A673 (cell line): ENCODE results near the gene SLC25A1. TPM values are rescaled to one million over a fixed set of nuclear protein-coding genes. Genes with fewer than 3 reads are reported as not detected.

Source experiments
- BruUV-seq: library from RNA; stranded (reverse); fragments of 400-500 nt; replicated peaks from 2 replicates; lab custom pipeline; 2021; lab: Mats Ljungman, UMichigan
- CTCF ChIA-PET: fragments of 300-600 bp; sonication (Branson Sonifier 250); formaldehyde crosslinking; loops from one replicate; lab custom pipeline; 2022; ENCODE audit warnings: antibody characterized with exemption; lab: Charles Lee
- POLR2A ChIA-PET: fragments of 300-600 bp; sonication (Branson Sonifier 250); formaldehyde crosslinking; loops from one replicate; lab custom pipeline; 2022; ENCODE audit warnings: antibody characterized with exemption; ENCODE audit not compliant: low non-redundant PET; lab: Charles Lee
- DNase-seq: peaks from one replicate; pipeline ENCODE4 v3.0.0-alpha.2; 2015; ENCODE audit warnings: low spot score
- H3K27ac ChIP-seq: fragments of 200-600 bp; sonication (generic); 2 replicates; pipeline ENCODE4 v1.5.1; 2016; ENCODE audit warnings: mixed run types, low read depth, mild to moderate bottlenecking, mixed read lengths, antibody characterized with exemption, low read length; ENCODE audit not compliant: poor library complexity, severe bottlenecking
- H3K27me3 ChIP-seq: fragments of 200-600 bp; sonication (generic); replicated peaks from 2 replicates; pipeline ENCODE4 v1.6.1; 2017; ENCODE audit warnings: mixed run types, low read depth, mild to moderate bottlenecking, mixed read lengths, antibody characterized with exemption, low read length; ENCODE audit not compliant: insufficient read depth, poor library complexity
- H3K36me3 ChIP-seq: fragments of 200-600 bp; sonication (generic); 2 replicates; pipeline ENCODE4 v1.6.1; 2016; ENCODE audit warnings: mixed run types, mild to moderate bottlenecking, mixed read lengths, antibody characterized with exemption, low read length; ENCODE audit not compliant: insufficient read depth, poor library complexity, severe bottlenecking
- H3K4me1 ChIP-seq: fragments of 200-600 bp; sonication (generic); 2 replicates; pipeline ENCODE4 v1.6.1; 2017; ENCODE audit warnings: mixed run types, mild to moderate bottlenecking, mixed read lengths, antibody characterized with exemption, low read length; ENCODE audit not compliant: insufficient read depth, poor library complexity, severe bottlenecking
- H3K4me3 ChIP-seq: fragments of 200-600 bp; sonication (generic); 2 replicates; pipeline ENCODE4 v1.5.1; 2016; ENCODE audit warnings: low read depth, mixed run types, mild to moderate bottlenecking, mixed read lengths, low read length; ENCODE audit not compliant: poor library complexity, severe bottlenecking
- H3K9me3 ChIP-seq: fragments of 200-600 bp; sonication (generic); 2 replicates; pipeline ENCODE4 v1.6.1; 2016; ENCODE audit warnings: mixed run types, low read depth, mild to moderate bottlenecking, mixed read lengths, antibody characterized with exemption, low read length; ENCODE audit not compliant: poor library complexity, severe bottlenecking
- CTCF ChIP-seq: fragments of 300-800, 200-600 bp; sonication (generic); conservative IDR thresholded peaks from 2 replicates; pipeline ENCODE4 v1.5.1; 2017; ENCODE audit warnings: low read depth, mild to moderate bottlenecking, antibody characterized with exemption, low read length, moderate library complexity, mixed read lengths
- EZH2 ChIP-seq: fragments of 200-600 bp; sonication (generic); IDR thresholded peaks from 2 replicates; pipeline ENCODE4 v1.6.1; 2017; ENCODE audit warnings: borderline replicate concordance, low read depth, mild to moderate bottlenecking, mixed read lengths, antibody characterized with exemption, low read length; ENCODE audit not compliant: poor library complexity, severe bottlenecking
- intact Hi-C: fragments of 100-400 bp; cut with micrococcal nuclease; formaldehyde crosslinking; loops from one replicate; pipeline ENCODE4 v1.10.0; 2022; ENCODE audit not compliant: unreplicated experiment
- total RNA-seq: library from RNA; stranded (reverse); gene quantifications from 2 replicates; pipeline ENCODE4 v1.2.3, GENCODE V29; 2021

SLC25A1 gene
- total RNA-seq, 1 experiment from 2014 or later, result 91.0 TPM

GRCh38 chr22:19133561-19133960 is 45.0 kb downstream of the SLC25A1 start:
- Histone ChIP-seq H3K27me3 (no peaks in the 10 kb centered on the region), H3K36me3 (peaks cover 3% of the 10 kb centered on the region), H3K4me3 (no peak overlapping the region), H3K27ac (no peak overlapping the region), H3K9me3 (no peaks in the 10 kb centered on the region), H3K4me1 (no peaks in the 10 kb centered on the region)
- DNase-seq, result no peak
- ChIA-PET CTCF (no interaction called here), POLR2A (no interaction called here)
- no TSS peak for BruUV-seq
- no peak for TF ChIP-seq EZH2
- no peak for TF ChIP-seq CTCF
- intact Hi-C loops, result no loop called here

GRCh38 chr22:19132693-19133400 is 45.7 kb downstream of the SLC25A1 start:
- Histone ChIP-seq H3K27me3 (no peaks in the 10 kb centered on the region), H3K9me3 (no peaks in the 10 kb centered on the region), H3K4me1 (no peaks in the 10 kb centered on the region), H3K4me3 (no peak overlapping the region), H3K36me3 (peaks cover 3% of the 10 kb centered on the region), H3K27ac (no peak overlapping the region)
- no peak for DNase-seq
- ChIA-PET CTCF (no interaction called here), POLR2A (no interaction called here)
- intact Hi-C loops, result no loop called here
- no TSS peak for BruUV-seq
- no peak for TF ChIP-seq EZH2

GRCh38 chr22:19132153-19132552 is 46.4 kb downstream of the SLC25A1 start:
- no peak for DNase-seq
- H3K4me3 ChIP-seq, result no peak overlapping the region
- no peak overlapping the region for H3K27ac ChIP-seq
- H3K36me3 ChIP-seq, result peaks cover 3% of the 10 kb centered on the region
- ChIA-PET POLR2A (no interaction called here), CTCF (no interaction called here)
- no peaks in the 10 kb centered on the region for H3K27me3 ChIP-seq
- no peaks in the 10 kb centered on the region for H3K9me3 ChIP-seq
- no TSS peak for BruUV-seq
- intact Hi-C loops, result no loop called here
- no peak for TF ChIP-seq EZH2
- no peak for TF ChIP-seq CTCF
- no peaks in the 10 kb centered on the region for H3K4me1 ChIP-seq

- ChIA-PET POLR2A (no interaction called here), CTCF (no interaction called here)
- peaks cover 3% of the 10 kb centered on the region for H3K36me3 ChIP-seq
- TF ChIP-seq CTCF (no peak), EZH2 (no peak)
- H3K27ac ChIP-seq, result no peak overlapping the region
- H3K4me3 ChIP-seq, result no peak overlapping the region
- no peaks in the 10 kb centered on the region for H3K4me1 ChIP-seq
- H3K9me3 ChIP-seq, result no peaks in the 10 kb centered on the region
- no TSS peak for BruUV-seq
- DNase-seq, result no peak
- no peaks in the 10 kb centered on the region for H3K27me3 ChIP-seq
- intact Hi-C loops, result no loop called here
Measured at GRCh38 chr22:19131685-19132015, 46.9 kb downstream of the SLC25A1 start.
